GM11168 (cell line): ENCODE results near the gene MIDN.

Source experiments
- in situ Hi-C: fragments of 300-500 bp; cut with MboI; formaldehyde crosslinking; loops from one replicate; pipeline ENCODE4 v1.12.0; 2022; ENCODE audit warnings: low sequenced_read_pairs; ENCODE audit not compliant: unreplicated experiment

Gene MIDN

GRCh38 chr19:1231729-1232637 is 16.4 kb upstream of the MIDN start:
- in situ Hi-C loops = no loop called here

GRCh38 chr19:1232652-1233072 is 15.7 kb upstream of the MIDN start:
- in situ Hi-C loops = no loop called here

- in situ Hi-C loops = no loop called here
Observed at GRCh38 chr19:1233115-1233667, 15.2 kb upstream of the MIDN start.

- in situ Hi-C loops = no loop called here
Observed at GRCh38 chr19:1234051-1234954, 14.1 kb upstream of the MIDN start.

GRCh38 chr19:1234955-1235380 is 13.4 kb upstream of the MIDN start:
- in situ Hi-C loops = no loop called here

DNA sequence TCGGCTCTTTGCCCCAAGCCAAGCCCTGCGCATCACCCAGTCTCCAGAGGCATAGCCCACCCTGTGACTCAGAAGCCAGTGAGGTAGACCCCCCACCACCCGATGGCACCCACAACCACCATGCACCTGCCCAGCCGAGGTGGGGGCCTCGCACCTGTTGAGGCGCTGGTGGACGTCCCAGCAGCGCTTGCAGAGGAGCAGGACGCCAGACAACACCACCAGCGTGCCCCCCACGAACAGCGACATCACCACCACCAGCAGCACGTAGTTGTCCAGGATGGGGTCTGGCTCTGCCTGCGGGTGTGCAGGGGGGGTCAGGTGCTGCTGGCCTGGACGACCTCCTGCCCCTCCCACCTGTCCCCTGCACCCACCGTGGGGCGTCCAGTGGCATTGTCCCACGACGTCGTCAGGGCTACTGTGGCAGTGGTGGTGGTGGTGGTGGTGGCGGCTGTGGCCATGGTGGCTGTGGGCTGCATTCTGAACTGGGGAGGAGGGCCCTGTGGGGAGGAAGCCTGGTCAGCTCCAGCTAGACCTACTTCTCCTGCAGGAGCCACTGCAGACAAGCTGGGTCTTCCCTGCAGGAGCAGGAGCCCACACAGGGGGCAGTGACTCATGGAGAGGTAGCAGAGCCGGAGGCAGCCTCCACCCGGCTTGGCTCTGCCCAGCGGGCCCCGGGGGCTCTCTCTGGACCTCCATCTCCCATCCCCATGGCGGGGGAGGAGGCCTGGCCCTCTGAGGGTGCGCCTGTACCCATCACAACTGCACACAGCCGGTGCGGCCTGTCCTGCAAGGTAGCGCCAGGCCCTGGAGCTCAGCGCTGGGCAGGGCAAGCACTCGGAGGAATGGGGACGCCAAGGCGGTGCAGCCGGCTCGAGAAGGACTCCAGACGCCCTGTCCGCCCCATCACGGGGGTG is 12.5 kb upstream of the MIDN start:
- in situ Hi-C loops = no loop called here

DNA sequence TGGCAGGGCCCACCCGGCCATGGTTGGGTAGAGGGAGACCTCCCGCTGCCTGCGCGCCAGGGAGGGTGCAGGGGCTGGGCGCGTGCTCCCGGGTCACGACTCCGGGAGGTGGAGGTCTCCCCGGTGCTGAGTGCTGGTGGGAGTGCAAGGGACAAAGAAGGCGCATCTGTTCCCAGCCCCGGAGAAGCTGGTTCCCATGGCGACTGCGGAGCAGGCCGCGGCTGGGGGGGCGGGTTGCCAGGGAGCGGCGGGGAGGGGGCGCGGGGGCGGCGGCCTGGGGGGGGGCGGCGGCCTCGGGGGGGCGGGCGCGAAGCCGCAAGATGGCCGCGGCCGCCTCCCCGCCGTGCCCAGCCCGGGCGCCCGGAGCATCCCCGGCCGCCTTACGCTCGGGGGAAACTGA is 11.8 kb upstream of the MIDN start:
- in situ Hi-C loops = no loop called here

- in situ Hi-C loops = no loop called here
Observed at GRCh38 chr19:1237027-1237659, 11.2 kb upstream of the MIDN start.

GRCh38 chr19:1237754-1238368 is 10.5 kb upstream of the MIDN start, which contains the start of gene CBARP:
Gene CBARP, minus strand, starts transcription at chr19:1238005. Its CDS starts 1,905 bp downstream, at chr19:1236100.
- in situ Hi-C loops = no loop called here

DNA sequence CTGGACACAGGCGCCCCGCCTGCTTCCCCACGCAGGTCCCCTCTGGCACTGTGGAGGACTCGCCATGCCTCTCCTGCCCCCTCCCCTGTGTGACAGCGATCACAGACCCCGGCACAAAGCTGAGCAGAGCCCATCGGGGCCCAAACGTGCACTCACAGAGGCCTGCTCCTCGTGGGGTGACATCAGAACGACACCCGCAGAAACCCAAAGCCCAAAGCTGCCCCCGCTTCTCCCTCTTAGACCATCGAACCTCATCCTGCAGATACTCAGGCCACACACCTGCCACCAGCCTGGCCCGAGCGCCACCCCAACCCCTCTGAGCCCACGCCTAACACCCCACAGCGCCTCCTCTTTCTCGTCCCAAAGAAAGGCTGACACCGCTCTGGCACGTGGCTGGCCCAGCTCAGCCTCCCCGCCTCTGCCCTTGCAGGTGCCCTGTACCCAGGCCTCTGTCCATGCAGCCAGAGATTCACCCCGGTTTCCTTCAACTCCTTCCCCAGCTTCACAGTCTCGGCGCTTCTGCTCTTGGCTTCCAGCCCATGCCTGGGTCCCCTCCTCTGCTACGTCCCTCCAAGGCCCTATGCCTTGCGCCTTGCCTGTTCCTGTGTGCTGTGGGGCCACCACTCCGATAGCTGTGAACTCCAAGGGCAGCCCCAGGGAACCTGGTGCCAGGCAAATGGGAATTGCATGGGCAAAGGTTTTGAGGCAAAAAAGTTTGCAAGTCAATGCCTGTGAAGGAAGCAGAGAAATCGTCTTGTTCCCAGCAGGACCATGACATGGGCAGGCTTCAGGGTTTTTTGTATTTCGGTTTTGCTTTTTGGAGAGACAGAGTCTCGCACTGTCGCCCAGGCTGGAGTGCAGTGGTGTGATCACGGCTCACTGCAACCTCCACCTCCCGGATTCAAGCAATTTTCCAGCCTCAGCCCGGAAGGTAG is 9.7 kb upstream of the MIDN start:
- in situ Hi-C loops = no loop called here

DNA sequence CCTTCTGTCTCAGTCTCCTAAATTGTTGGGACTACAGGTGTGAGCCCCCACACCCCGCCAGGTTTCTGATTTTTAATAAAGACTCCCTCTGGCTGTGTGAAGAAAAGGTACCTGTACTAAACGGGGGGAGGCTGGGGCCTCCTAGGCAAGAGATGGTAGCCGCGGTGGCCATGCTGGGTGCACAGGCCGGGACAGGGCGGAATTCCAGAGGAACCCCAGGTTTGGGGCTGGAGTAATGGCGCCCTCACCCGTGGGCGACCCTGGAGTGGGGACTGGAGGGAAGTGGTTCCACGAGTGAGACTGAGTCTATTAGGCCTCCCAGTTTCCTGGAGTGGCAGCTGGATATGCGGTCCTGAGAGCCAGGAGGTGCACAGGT is 9.0 kb upstream of the MIDN start:
- in situ Hi-C loops = no loop called here

GRCh38 chr19:1239796-1240737 is 8.3 kb upstream of the MIDN start:
- in situ Hi-C loops = no loop called here

DNA sequence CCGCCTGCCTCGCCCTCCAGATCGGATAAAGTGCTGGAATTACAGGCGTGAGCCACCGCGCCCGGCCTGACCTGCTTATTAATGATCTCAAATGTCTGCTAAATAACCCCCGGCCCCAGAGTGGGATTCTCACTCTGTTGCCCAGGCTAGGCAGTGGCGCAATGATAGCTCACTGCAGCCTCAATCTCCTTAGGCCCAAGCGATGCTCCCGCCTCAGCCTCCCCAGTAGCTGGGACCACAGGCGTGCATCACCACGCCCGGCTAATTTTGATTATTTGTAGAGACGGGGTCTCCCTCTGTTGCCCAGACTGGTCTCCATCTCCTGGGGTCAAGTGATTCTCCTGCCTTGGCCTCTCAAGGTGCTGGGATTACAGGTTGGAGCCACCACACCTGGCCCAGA is 7.5 kb upstream of the MIDN start:
- in situ Hi-C loops = no loop called here

GRCh38 chr19:1241417-1242095 is 6.8 kb upstream of the MIDN start, which contains the start of gene ATP5F1D:
Gene ATP5F1D, plus strand, starts transcription at chr19:1241751. Its CDS starts 100 bp downstream, at chr19:1241851.
- in situ Hi-C loops = no loop called here

DNA sequence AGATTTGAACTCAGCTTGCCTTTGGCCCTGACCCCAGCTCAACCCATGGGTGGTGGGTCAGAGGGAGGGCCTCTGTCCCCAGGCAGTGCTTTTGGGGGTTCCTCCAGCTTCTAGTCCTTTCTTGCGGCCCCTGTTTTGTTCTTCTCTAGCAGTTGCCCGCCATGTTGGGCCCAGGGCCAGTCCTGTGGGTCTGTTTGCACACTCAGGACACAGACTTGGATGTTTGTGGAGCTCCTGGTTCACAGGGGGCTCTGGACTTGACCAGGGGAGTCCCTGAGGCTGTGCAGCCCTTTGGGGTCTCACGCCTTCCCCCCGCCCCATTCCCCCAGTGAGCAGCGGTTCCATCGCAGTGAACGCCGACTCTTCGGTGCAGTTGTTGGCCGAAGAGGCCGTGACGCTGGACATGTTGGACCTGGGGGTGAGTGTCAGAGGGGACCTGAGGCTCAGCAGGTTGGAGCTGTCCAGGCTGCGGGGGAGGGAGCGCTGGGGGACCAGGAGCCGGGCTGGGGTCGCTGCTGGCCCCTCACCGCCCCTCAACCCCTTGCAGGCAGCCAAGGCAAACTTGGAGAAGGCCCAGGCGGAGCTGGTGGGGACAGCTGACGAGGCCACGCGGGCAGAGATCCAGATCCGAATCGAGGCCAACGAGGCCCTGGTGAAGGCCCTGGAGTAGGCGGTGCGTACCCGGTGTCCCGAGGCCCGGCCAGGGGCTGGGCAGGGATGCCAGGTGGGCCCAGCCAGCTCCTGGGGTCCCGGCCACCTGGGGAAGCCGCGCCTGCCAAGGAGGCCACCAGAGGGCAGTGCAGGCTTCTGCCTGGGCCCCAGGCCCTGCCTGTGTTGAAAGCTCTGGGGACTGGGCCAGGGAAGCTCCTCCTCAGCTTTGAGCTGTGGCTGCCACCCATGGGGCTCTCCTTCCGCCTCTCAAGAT is 4.4 kb upstream of the MIDN start:
- in situ Hi-C loops = no loop called here
